Hypothalamus (tissue), 51 donors: ENCODE measurements around the gene FAM131B.

Source experiments
- DNase-seq, 51 donors: peaks; one replicate each; lab custom pipeline; 2025; lab: John Stamatoyannopoulos, UW

FAM131B gene

GRCh38 chr7:143329471-143330170 lies 32.9 kb downstream of the FAM131B start:
- DNase-seq = no peak

DNA sequence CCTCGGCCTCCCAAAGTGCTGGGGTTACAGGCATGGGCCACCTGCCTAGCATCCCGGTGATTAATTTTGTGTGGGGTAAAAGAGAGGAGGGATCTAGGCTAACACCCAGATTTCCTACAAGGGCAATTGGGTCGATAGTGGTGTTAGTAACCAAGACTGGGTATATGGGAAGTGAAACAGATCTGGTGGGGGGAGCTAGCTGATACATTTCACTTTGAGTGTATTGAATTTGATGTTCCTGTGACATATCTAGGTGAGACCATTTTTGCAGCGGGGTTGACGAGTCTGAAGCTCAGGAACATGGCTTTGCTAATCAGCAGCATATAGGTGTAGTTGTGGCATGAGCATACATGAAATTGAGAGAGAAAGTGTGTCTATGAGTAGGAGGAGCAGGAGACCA lies 34.6 kb downstream of the FAM131B start:
- no peak for DNase-seq

DNA sequence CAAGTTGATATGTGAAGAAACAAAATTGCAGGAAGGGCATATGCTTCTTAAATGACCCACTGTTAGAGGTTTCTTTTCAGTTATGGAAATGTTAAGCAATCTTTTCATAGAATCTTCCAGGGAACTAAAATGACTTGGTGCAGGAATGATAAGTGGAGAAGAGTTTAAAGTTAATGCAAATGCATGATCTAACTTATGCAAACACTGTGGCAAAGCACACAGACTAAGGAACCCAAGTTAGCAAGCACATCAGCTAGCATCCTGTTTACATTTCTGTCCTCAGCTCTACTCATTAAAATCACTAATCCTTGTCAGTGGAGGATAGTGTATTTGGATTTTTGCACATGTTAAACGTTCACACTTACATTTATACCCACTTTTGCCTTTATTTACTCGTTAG lies 37.3 kb downstream of the FAM131B start:
- DNase-seq = no peak

DNA sequence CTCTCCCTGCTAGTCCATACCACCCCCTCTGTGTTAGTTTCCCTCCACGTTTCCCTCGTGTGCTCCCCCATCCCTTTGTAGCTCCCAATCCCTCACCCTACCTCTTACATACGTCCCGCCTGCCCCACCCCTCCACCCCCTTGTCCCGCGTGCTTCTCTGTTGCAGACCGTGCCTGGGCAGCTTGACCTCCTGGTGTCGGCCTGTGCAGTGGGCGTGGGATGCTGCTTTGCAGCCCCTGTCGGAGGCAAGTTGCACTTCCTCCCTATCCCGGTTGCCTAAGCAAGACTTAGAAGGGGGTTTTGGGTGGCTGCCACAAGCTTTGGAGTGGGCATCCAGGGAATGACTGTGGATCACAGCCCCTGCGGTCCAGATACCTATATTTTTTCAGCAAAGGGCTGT lies 38.9 kb downstream of the FAM131B start:
- no peak for DNase-seq

DNA sequence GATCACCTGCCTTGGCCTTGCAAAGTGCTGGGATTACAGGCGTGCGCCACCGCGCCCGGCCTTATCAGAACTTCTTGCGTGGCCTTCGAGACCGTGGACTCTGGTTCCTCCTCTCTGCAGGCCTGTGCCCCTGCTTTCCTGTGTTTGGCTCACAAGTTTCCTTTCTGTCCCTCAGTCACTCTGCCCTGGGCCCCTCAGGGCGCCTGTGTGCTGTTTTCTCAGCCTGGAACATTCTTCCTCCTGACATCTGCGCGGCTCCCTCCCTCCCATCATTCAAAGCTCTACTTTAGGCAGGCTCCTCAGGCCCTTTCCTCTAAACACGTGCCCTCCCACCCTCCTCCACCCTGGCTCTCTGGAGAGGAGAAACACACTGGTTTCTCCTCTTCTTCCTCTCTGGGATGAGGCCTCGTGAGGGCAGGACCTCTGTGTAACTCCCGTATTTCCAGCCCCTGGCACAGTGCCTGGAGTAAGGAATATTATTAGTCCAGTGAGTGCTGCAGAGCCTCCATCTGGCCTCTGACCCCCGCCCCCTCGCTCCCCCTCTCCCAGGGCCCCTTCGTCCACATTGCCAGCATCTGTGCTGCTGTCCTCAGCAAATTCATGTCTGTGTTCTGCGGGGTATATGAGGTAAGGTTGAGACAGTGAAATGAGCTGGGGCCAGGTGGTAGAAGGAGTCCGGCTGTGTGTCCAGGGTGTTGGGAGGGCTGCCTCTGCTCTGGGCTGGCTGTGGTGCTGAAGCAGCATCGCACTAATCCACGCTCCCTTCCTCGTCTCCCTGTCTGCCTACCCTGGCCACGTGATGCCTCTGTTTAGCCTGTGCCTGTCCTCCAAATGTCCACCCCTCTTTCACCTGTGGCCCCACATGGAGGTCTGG lies 39.5 kb downstream of the FAM131B start:
- no peak for DNase-seq

GRCh38 chr7:143321734-143322133 lies 40.8 kb downstream of the FAM131B start:
- DNase-seq = peak in 10 of 51 donors; percentile 7 to 37 (median 10)

- no peak for DNase-seq
Observed at GRCh38 chr7:143321242-143321641, 41.3 kb downstream of the FAM131B start.

DNA sequence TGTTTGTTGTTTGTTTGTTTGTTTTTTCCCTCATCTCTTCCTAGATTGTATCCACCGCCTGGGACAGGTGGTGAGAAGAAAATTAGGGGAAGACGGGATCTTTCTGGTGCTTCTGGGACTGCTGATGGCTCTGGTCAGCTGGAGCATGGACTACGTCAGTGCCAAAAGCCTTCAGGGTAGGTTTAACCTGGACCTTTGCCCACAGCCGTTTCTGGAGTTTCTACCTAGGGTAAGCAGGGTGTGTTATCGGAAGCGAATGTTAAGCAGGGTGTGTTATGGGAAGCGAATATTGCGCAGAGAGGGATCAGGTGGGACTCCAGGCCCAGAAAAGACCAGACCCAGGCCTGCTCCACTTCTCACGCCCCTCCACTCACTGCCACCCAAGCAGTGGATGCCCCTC lies 41.9 kb downstream of the FAM131B start:
- no peak for DNase-seq

GRCh38 chr7:143318661-143319060 lies 43.9 kb downstream of the FAM131B start:
- DNase-seq = no peak

GRCh38 chr7:143316492-143316891 lies 46.0 kb downstream of the FAM131B start:
- peak in 2 of 51 donors; percentile 4 to 21 for DNase-seq

GRCh38 chr7:143315776-143316175 lies 46.7 kb downstream of the FAM131B start, which contains the start of gene CLCN1:
TSS of gene CLCN1 (plus strand) at chr7:143316111. CDS start at chr7:143316213, 102 bp downstream.
- DNase-seq = no peak

DNA sequence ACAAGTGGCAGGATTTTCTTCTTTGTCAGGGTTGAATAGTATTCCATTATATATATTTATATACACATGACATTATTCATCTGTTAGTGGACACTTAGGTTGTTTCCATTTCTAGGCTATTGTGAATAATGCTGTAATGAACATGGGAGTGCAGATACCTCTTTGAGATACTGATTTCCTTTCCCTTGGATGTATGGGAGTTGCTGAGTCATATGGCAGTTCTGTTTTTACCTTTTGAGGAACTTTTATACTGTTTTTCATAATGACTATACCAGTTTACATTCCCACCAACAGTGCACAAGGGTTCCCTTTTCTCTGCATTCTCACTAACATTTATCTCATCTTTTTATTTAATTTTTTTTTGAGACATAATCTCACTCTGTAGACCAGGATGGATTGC lies 48.4 kb downstream of the FAM131B start:
- DNase-seq = no peak

GRCh38 chr7:143308632-143309031 lies 53.9 kb downstream of the FAM131B start:
- DNase-seq = no peak

GRCh38 chr7:143305423-143306070 lies 57.0 kb downstream of the FAM131B start:
- peak in 38 of 51 donors; percentile 2 to 80 (median 35) for DNase-seq

DNA sequence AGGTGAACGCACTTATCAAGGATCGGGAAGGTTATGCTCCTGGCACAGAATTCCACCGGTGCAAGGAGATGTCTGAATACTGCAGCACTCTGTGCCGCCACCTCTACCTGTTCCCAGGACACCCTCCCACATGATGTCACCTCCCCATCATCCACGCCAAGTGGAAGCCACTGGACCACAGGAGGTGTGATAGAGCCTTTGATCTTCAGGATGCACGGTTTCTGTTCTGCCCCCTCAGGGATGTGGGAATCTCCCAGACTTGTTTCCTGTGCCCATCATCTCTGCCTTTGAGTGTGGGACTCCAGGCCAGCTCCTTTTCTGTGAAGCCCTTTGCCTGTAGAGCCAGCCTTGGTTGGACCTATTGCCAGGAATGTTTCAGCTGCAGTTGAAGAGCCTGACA lies 57.6 kb downstream of the FAM131B start:
- no peak for DNase-seq

- DNase-seq = no peak
Observed at GRCh38 chr7:143303733-143304132, 58.8 kb downstream of the FAM131B start.
